ENCODE data around the gene PCK1.
A peak's percentile ranks its signal among the peaks of the same experiment; 100 is the strongest.

PCK1 gene

DNA sequence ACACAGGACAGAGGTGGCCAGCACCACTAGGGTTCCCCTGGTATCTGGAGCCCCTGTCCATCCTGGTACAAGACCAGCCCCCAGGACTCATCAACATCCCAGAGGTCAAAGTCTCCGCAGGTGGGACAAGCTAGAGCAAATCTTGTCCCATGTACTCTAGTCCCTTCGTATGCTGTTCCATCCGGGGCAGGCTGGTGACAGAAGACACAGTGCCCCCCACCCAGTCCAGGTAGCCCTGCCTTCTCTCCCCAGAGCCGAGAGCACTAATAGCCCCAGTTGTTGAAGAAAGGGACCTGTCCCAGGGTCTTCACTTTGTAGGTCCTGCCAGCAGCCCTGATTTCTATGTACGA, 21.1 kb downstream of the PCK1 start:
- Histone ChIP-seq H3K9me3 (ENCODE audit: control insufficient read depth in 5 of 5, low read length in 5 of 5) (peaks cover 0 to under 1% (median 0%) of the 10 kb centered on the region in 5 donors), H3K4me1 (ENCODE audit: control insufficient read depth in 5 of 5, insufficient read depth in 5 of 5, low read length in 5 of 5) (peaks cover 13 to 92% (median 72%) of the 10 kb centered on the region in 5 donors), H3K27me3 (ENCODE audit: control insufficient read depth in 5 of 5, insufficient read depth in 4 of 5, low read length in 5 of 5) (peaks cover 0 to 19% (median 0%) of the 10 kb centered on the region in 5 donors), H3K36me3 (ENCODE audit: control insufficient read depth in 5 of 5, insufficient read depth in 5 of 5, low read length in 5 of 5) (no peaks in the 10 kb centered on the region), H3K4me3 (ENCODE audit: low read depth in 1 of 5, low read length in 5 of 5) (peak overlapping the region in 2 of 5 donors; percentile 20 to 29), H3K27ac (ENCODE audit: low read depth, low read length) (peak overlapping the region; percentile 96), H3K9ac (ENCODE audit: low read length in 5 of 5) (peak overlapping the region in 4 of 5 donors; percentile 36 to 74 (median 45))

DNA sequence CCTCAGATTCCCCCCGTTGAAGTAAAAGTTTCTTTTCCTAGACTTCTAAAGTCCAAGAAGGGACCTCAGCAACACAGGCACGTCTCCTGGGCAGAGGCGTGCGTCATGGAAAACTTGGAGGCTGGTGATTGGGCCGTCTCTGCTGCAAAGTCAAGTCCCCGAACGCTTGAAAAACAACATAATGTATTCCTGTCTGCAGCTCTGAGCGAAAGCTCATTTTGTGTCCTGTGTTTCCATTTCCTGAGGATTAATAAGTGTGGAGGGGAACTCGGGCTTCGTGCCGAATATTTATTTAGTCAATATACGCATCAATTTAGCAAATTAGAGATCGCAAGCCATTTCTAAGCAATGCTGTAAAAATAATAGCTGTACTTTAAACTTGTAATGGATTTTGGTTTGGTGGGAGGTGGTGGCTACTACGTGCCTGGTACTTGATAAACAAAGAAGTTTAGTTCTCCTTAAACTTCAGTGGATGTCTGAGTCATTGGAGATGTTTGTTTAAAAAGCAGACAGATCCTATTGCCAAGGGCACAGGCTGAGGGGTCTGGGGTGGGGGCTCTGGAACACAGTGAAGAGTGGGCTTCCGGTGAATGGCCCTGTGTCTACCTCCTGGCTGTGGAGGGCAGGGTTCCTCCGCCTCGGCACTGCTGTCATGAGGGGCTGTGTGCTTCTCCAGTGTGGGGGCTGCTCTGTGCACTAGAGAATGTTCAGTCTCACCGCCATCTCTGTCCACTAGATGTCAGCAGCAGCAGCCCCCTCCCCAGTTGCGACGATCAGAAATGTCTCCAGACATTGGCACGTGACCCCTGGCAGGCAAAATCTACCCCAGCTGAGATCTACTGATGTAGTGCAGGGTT, 21.8 kb downstream of the PCK1 start:
- Histone ChIP-seq H3K27ac (ENCODE audit: low read depth, low read length) (peak overlapping the region; percentile 96), H3K4me1 (ENCODE audit: control insufficient read depth in 5 of 5, insufficient read depth in 5 of 5, low read length in 5 of 5) (peaks cover 13 to 86% (median 68%) of the 10 kb centered on the region in 5 donors), H3K9ac (ENCODE audit: low read length in 5 of 5) (peak overlapping the region in 4 of 5 donors; percentile 36 to 74 (median 45)), H3K9me3 (ENCODE audit: control insufficient read depth in 5 of 5, low read length in 5 of 5) (peaks cover 0 to 7% (median 4%) of the 10 kb centered on the region in 5 donors), H3K36me3 (ENCODE audit: control insufficient read depth in 5 of 5, insufficient read depth in 5 of 5, low read length in 5 of 5) (no peaks in the 10 kb centered on the region), H3K27me3 (ENCODE audit: control insufficient read depth in 5 of 5, insufficient read depth in 4 of 5, low read length in 5 of 5) (peaks cover 0 to 19% (median 0%) of the 10 kb centered on the region in 5 donors), H3K4me3 (ENCODE audit: low read depth in 1 of 5, low read length in 5 of 5) (peak overlapping the region in 1 of 5 donors; percentile 13)

DNA sequence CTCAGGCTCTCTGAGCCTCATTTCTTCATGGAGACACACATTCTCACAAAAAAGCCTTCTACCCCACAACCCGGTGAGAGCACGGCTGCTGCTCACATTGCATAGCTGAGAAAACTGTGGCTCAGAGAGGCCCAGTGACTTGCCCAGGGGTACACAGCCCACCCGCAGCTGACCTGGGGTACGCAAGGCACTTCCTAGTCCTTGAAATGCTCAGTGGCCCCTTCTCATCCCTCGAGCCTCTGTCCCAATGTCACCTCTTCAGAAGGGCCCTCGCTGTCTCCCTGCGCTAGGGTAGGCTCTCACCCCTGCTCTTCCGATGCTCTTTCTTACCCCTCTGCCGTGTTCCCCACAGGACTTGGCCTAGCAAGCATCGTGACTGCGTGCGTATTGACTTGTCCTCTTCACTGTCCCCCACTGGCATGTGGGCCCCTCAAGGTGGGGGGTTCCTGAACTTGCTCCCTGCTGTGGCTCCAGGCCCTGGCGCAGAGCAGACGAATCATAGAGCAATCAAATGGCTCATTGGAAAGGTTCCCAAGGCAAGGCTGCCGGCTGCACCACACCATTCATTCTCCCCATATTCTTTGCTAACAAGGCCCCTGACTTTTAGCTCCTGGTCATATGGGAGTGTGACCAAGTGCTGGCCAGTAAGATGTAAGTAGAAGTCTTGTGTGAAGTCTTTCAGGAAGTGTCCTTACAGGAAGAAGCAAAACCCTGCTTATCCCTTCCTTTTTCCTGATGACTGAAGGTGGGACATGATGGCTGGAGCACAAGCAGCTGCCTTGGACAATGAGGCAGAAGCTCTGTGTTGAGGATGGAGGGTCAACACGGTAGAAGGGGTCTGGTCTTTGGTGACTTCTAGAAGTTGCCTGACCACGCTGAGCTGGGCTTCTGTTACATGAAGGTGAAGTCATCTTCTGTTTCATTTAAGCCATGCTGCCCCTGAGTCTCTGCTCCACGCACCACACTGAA, 22.7 kb downstream of the PCK1 start:
- Histone ChIP-seq H3K9ac (ENCODE audit: low read length in 5 of 5) (peak overlapping the region in 3 of 5 donors; percentile 23 to 38 (median 26)), H3K4me1 (ENCODE audit: control insufficient read depth in 5 of 5, insufficient read depth in 5 of 5, low read length in 5 of 5) (peaks cover 13 to 77% (median 62%) of the 10 kb centered on the region in 5 donors), H3K27me3 (ENCODE audit: control insufficient read depth in 5 of 5, insufficient read depth in 4 of 5, low read length in 5 of 5) (peaks cover 0 to 20% (median 0%) of the 10 kb centered on the region in 5 donors), H3K4me3 (ENCODE audit: low read depth in 1 of 5, low read length in 5 of 5) (no peak overlapping the region), H3K36me3 (ENCODE audit: control insufficient read depth in 5 of 5, insufficient read depth in 5 of 5, low read length in 5 of 5) (no peaks in the 10 kb centered on the region), H3K9me3 (ENCODE audit: control insufficient read depth in 5 of 5, low read length in 5 of 5) (peaks cover 0 to 11% (median 6%) of the 10 kb centered on the region in 5 donors), H3K27ac (ENCODE audit: low read depth, low read length) (peak overlapping the region; percentile 96)

DNA sequence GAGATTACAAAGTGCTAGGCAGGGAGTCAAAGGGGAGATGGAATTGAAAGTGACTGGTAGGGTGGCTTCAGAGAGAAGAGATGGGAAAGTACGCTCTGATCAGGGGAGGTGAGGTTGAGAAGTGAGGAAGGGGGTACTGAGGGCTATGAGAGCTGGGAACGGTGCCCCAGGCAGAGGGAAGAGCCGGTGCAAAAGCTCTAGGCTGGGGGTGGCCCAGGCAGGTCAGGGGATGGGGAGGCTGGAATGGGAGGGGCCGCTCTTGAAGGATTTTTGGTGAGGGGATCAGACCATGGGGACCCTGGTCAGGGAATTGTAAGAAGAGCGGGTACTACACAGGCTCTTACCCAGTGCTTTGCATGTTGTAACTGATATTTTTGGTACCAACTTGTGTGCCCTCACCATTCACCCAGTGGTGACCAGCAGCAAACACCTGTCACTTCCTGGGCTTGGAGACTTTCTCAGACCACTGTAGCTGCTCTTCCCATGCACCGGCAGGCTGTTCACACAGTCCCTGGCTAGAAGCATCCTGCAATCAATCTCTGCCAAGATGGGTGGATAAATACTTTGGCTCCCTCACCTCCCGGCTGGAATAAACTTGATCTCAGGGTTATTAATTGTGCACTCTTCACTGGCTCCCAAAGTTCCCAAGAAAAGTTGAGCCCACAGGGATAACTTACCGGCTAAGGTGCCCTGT, 24.0 kb downstream of the PCK1 start:
- peaks cover 0 to 17% (median 0%) of the 10 kb centered on the region in 5 donors for H3K27me3 ChIP-seq (ENCODE audit: control insufficient read depth in 5 of 5, insufficient read depth in 4 of 5, low read length in 5 of 5)
- H3K4me3 ChIP-seq (ENCODE audit: low read depth in 1 of 5, low read length in 5 of 5), result no peak overlapping the region
- H3K9me3 ChIP-seq (ENCODE audit: control insufficient read depth in 5 of 5, low read length in 5 of 5), result peaks cover 0 to 11% (median 6%) of the 10 kb centered on the region in 5 donors
- no peak overlapping the region for H3K9ac ChIP-seq (ENCODE audit: low read length in 5 of 5)
- H3K4me1 ChIP-seq (ENCODE audit: control insufficient read depth in 5 of 5, insufficient read depth in 5 of 5, low read length in 5 of 5), result peaks cover 10 to 74% (median 65%) of the 10 kb centered on the region in 5 donors
- no peaks in the 10 kb centered on the region for H3K36me3 ChIP-seq (ENCODE audit: control insufficient read depth in 5 of 5, insufficient read depth in 5 of 5, low read length in 5 of 5)
- H3K27ac ChIP-seq (ENCODE audit: low read depth, low read length), result no peak overlapping the region

DNA sequence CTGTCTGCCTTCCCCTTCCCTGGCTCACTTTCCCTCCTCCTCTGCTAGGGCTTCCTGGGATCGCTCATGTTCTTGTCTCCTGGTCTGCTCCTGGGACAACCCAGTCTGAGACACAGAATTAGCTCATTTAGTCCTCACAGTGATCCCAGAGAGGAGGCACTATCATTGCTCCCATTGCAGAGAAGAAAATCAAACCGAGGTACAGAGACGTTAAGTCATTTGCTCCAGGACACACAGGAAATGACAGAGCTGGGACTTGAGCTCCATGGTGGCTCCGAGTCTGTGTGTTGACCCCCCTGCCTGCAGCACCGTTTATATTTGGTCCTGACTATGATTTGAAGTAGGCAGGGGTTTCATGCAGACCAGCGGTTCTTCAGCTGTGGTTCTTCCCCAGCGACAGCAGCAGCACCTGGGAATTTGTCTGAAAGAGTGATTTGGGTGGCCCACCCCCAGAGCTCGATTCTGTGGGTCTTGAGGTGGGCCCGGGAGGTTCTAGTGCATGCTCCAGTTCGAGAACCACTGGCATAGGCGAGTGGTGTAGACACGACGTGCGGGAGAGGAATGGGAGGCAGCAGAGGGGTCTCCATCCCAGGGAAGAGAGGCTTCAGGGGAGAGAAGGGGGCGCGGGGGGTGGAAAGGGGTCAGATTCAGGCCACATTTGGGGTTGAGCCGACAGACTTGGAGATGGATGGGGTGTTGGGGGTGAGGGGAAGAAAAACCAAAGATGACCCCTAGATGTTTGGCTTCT, 24.7 kb downstream of the PCK1 start:
- Histone ChIP-seq H3K4me3 (ENCODE audit: low read depth in 1 of 5, low read length in 5 of 5) (no peak overlapping the region), H3K9ac (ENCODE audit: low read length in 5 of 5) (no peak overlapping the region), H3K9me3 (ENCODE audit: control insufficient read depth in 5 of 5, low read length in 5 of 5) (peaks cover 0 to 11% (median 6%) of the 10 kb centered on the region in 5 donors), H3K27me3 (ENCODE audit: control insufficient read depth in 5 of 5, insufficient read depth in 4 of 5, low read length in 5 of 5) (peaks cover 0 to 17% (median 0%) of the 10 kb centered on the region in 5 donors), H3K27ac (ENCODE audit: low read depth, low read length) (no peak overlapping the region), H3K4me1 (ENCODE audit: control insufficient read depth in 5 of 5, insufficient read depth in 5 of 5, low read length in 5 of 5) (peaks cover 10 to 74% (median 64%) of the 10 kb centered on the region in 5 donors), H3K36me3 (ENCODE audit: control insufficient read depth in 5 of 5, insufficient read depth in 5 of 5, low read length in 5 of 5) (no peaks in the 10 kb centered on the region)

DNA sequence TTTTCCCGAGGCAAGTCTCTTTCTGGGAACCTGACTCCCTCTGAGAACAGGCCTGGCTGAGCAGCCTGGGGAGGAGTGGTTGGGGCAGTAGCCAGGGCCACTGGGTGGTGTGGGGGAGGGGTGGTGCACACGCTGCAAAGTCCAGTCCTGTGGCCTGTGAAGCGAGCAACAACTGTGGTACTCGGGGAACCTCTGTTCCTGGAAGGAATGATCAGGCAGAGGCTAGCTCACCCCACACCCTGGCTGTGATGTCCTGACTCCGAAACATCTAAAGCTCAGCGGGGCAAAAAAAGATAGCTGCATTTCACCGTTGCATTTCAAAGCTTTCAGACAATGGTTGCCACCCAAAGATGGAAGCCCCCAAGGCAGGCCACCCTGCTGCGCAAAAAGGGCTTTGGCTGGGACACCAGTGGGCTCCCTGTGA, 25.5 kb downstream of the PCK1 start:
- Histone ChIP-seq H3K4me1 (ENCODE audit: control insufficient read depth in 5 of 5, insufficient read depth in 5 of 5, low read length in 5 of 5) (peaks cover 10 to 66% (median 56%) of the 10 kb centered on the region in 5 donors), H3K27ac (ENCODE audit: low read depth, low read length) (no peak overlapping the region), H3K36me3 (ENCODE audit: control insufficient read depth in 5 of 5, insufficient read depth in 5 of 5, low read length in 5 of 5) (no peaks in the 10 kb centered on the region), H3K27me3 (ENCODE audit: control insufficient read depth in 5 of 5, insufficient read depth in 4 of 5, low read length in 5 of 5) (peaks cover 0 to 17% (median 0%) of the 10 kb centered on the region in 5 donors), H3K4me3 (ENCODE audit: low read depth in 1 of 5, low read length in 5 of 5) (no peak overlapping the region), H3K9ac (ENCODE audit: low read length in 5 of 5) (no peak overlapping the region), H3K9me3 (ENCODE audit: control insufficient read depth in 5 of 5, low read length in 5 of 5) (peaks cover 0 to 11% (median 6%) of the 10 kb centered on the region in 5 donors)

DNA sequence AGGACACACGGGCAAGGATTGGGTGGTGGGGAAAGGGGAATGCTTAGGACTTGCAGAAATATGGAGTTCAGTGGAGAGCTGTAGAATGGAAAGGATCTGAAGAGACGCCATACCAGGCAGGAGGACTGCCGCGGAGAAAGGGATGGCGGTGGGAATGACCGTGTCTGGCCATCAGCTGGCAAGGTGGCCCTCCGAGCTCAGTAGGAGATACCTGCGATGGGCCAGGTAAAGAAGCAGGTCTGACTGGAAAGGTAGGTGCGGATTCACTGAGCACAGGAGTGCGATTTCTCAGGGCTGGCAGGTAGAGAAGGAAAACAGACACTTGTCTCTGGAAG, 26.0 kb downstream of the PCK1 start:
- Histone ChIP-seq H3K4me3 (ENCODE audit: low read depth in 1 of 5, low read length in 5 of 5) (no peak overlapping the region), H3K4me1 (ENCODE audit: control insufficient read depth in 5 of 5, insufficient read depth in 5 of 5, low read length in 5 of 5) (peaks cover 7 to 61% (median 52%) of the 10 kb centered on the region in 5 donors), H3K36me3 (ENCODE audit: control insufficient read depth in 5 of 5, insufficient read depth in 5 of 5, low read length in 5 of 5) (no peaks in the 10 kb centered on the region), H3K9me3 (ENCODE audit: control insufficient read depth in 5 of 5, low read length in 5 of 5) (peaks cover 0 to 11% (median 6%) of the 10 kb centered on the region in 5 donors), H3K27me3 (ENCODE audit: control insufficient read depth in 5 of 5, insufficient read depth in 4 of 5, low read length in 5 of 5) (peaks cover 0 to 17% (median 0%) of the 10 kb centered on the region in 5 donors), H3K9ac (ENCODE audit: low read length in 5 of 5) (no peak overlapping the region), H3K27ac (ENCODE audit: low read depth, low read length) (no peak overlapping the region)

DNA sequence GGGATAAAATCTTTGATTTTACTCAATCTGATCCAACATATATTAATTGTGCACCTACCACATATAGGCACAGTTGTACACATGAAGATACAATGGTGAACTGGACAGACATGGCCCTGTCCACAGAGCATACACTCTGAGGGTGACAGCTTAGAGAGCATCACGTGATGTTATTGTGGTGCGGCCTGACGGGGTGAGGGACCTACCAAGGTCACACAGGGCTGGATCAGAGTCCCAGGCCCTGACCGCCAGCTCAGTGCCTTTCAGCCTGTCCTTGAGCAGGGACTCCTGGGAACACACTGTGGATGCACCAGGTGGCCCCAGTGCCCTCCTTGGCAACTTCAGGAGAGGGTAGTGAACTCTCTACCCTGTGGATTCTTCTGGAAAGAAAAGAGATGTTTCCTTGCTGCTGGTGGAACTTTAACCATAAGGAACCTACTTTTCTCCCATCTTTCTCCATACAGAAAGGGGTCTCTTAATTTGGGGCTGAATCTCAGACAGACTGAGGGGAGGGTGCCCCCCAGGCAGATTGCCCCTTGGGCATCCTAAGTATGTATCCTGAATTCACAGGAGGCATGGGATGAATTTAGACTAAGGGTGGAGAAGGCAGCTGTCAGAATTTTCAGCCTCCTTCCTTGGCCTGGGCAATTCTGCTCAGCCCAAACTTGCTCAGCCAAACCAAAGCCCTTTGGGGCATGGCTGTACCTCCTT, 26.5 kb downstream of the PCK1 start:
- no peak overlapping the region for H3K4me3 ChIP-seq (ENCODE audit: low read depth in 1 of 5, low read length in 5 of 5)
- peaks cover 7 to 56% (median 47%) of the 10 kb centered on the region in 5 donors for H3K4me1 ChIP-seq (ENCODE audit: control insufficient read depth in 5 of 5, insufficient read depth in 5 of 5, low read length in 5 of 5)
- no peak overlapping the region for H3K27ac ChIP-seq (ENCODE audit: low read depth, low read length)
- no peak overlapping the region for H3K9ac ChIP-seq (ENCODE audit: low read length in 5 of 5)
- H3K27me3 ChIP-seq (ENCODE audit: control insufficient read depth in 5 of 5, insufficient read depth in 4 of 5, low read length in 5 of 5), result peaks cover 0 to 17% (median 0%) of the 10 kb centered on the region in 5 donors
- H3K36me3 ChIP-seq (ENCODE audit: control insufficient read depth in 5 of 5, insufficient read depth in 5 of 5, low read length in 5 of 5), result no peaks in the 10 kb centered on the region
- peaks cover 0 to 11% (median 6%) of the 10 kb centered on the region in 5 donors for H3K9me3 ChIP-seq (ENCODE audit: control insufficient read depth in 5 of 5, low read length in 5 of 5)

Measured in subcutaneous abdominal adipose tissue (tissue), 5 donors.